Daoy (cell line): Measurements from ENCODE around the gene GALNT11. TPM values are rescaled to one million over a fixed set of nuclear protein-coding genes. Genes with fewer than 3 reads are reported as not detected.

Experiments
- DNase-seq: peaks from one replicate; pipeline ENCODE4 v3.0.0-alpha.2; 2015; ENCODE audit warnings: low read depth
- total RNA-seq: library from RNA; depleted of rRNA; stranded (reverse); fragments of >200 nt; shearing (Covaris generic); gene quantifications from 2 replicates; pipeline ENCODE4 v1.2.3, GENCODE V29; 2014; rRNA removed

GALNT11 gene
- total RNA-seq, 1 experiment from 2014 or later = 29.1 TPM

- DNase-seq = no peak
These were observed 123.2 kb downstream of the GALNT11 start for GRCh38 chr7:152148706-152149105.

DNA sequence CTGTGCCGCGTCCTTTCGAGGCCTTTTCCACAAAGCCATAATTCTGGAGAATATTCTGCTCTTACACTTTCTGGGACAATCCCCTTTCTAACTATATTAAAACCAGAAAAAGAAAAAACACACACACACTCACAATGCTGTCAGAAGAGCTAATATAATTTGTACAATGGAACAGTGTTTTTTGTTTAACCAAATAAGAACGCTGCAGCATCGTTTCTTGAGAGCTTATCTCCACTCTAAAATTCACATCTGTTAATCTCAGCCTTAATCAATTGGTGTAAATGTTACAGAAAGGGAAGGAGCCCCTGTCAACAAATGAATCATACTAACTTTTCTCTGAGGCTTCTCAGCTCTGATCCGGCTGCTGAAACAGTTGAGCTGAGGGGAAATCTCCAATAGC, 123.9 kb downstream of the GALNT11 start:
- DNase-seq = no peak

DNA sequence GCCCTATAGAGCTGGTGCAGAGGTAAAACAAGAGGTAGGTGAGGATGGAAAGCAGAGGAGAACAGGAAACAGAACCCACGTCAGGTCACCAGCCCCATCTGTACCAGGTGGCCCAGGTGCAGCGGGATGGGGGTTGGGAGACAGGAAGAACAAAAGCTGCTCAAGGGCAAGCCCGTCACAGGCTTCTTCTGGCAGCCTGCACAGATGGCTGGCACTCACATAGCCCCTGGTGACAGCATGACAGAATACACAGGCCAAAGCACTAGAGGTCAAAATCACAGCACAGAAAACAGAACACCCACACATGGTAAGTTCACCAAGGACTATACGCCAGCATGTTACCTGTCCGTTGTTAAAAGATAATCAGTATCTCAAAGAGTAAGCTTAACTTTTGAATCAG, 126.8 kb downstream of the GALNT11 start:
- no peak for DNase-seq

DNA sequence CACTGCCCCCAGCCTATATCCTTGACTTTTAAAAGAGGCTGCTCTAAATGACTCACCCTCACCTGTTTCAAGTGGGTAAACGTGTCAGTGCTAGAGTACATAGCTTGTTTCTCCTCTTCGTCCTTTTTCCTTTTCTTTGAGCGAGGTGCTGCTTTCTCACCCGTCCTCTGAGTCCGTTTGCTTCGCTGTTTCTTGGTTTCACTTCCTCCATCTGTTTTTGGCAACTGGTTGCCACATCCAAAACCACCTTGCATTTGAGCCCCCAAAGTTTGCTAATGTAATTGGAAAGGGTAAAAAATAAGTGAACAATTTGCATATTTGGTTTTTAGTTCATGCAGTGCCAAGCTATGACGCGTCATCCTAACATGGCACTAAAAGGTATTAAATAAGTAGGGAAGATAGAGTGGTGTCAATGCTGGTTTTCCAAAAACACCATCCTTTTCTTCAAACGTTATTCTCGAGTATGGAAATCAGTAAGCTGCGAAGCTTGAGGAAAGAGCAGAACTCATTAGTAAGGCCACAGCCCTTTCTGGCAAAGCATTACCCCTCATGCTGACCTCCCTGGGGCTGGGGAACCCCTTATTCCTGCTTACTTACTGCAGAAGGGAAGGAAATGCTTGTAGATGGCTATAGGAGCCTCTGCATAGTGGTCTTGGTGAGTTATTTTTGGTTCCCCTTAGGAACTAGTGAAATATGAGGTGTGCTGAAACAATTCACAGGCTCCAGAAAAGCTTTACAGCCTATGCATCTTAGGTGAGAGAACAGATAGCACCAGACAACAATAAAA, 133.5 kb downstream of the GALNT11 start:
- no peak for DNase-seq

DNA sequence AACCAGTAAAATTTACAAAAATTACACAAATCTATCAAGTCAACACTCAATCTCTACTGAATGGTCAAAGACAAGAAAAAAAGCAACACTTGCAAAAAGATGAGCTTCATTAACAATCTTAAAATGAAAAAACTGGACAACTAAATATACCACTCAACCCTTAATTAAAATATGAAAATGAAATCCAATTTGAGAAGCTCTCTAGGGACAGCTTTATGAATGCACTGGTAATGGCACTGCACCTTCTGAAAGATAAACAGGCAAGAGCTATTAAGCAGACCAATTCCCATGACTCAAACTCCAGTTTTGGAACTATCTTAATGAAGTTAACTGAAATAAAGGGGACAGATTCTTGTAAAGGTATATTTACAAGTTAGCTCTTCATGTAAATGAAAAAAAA, 135.7 kb downstream of the GALNT11 start:
- no peak for DNase-seq

- no peak for DNase-seq
These were observed 136.8 kb downstream of the GALNT11 start for GRCh38 chr7:152162287-152162686.

Other genes starting within 250 kb of the GALNT11 start
- gene PRKAG2, start 148.6 kb upstream of the GALNT11 start, total RNA-seq = 13.9 and 20.9 TPM in 2 replicates
- not detected in 2 replicates for gene GALNTL5, start 69.2 kb upstream of the GALNT11 start, total RNA-seq